ENCODE results near the gene PNO1. TPM values are rescaled to one million over a fixed set of nuclear protein-coding genes. Genes with fewer than 3 reads are reported as not detected.

PNO1 gene
- total RNA-seq, 4 donors from 2014 or later, result 9.4 to 28.7 (median 13.6) TPM

GRCh38 chr2:68196120-68196716 lies 38.5 kb downstream of the PNO1 start:
- TF ChIP-seq CTCF (IDR thresholded peaks at IDR 0.05; ENCODE audit: low read depth), result no peak

- no peak for TF ChIP-seq CTCF (IDR thresholded peaks at IDR 0.05; ENCODE audit: low read depth)
Measured at GRCh38 chr2:68200157-68200787, 42.6 kb downstream of the PNO1 start.

- TF ChIP-seq CTCF (IDR thresholded peaks at IDR 0.05; ENCODE audit: low read depth), result no peak
Measured at GRCh38 chr2:68203587-68203986, 45.9 kb downstream of the PNO1 start.

DNA sequence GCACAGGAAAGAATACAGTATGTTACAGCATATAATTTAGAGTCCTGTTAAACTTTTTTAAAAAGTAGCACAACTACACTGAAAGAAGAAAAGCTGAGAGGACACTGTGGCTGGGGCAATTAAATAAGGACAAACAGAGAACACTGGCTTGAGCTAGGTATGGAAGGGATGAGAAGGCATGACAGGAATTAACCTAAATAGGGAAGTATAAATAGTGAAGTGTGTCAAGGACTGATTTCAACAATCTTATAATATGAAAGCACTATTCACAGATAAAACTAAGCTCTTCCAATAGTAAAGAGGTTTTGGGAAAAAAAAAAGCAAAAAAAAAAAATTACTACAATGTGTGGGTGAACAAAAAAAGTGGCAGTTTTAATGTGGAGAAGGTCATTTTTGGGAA lies 49.1 kb downstream of the PNO1 start:
- TF ChIP-seq CTCF (IDR thresholded peaks at IDR 0.05; ENCODE audit: low read depth), result no peak

GRCh38 chr2:68214381-68214780 lies 56.7 kb downstream of the PNO1 start:
- TF ChIP-seq CTCF (IDR thresholded peaks at IDR 0.05; ENCODE audit: low read depth), result no peak

- TF ChIP-seq CTCF (IDR thresholded peaks at IDR 0.05; ENCODE audit: low read depth), result no peak
Measured at GRCh38 chr2:68216454-68217310, 59.0 kb downstream of the PNO1 start.

GRCh38 chr2:68217729-68218128 lies 60.0 kb downstream of the PNO1 start:
- no peak for TF ChIP-seq CTCF (IDR thresholded peaks at IDR 0.05; ENCODE audit: low read depth)

Measured in subcutaneous adipose tissue (tissue), 4 donors.